Ecto neural progenitor cell (in vitro differentiated cells): Measurements from ENCODE around the gene RPS15.

ENCODE experiments used
- DNase-seq: peaks from one replicate; pipeline ENCODE4 v3.0.0-alpha.2; 2018; ENCODE audit warnings: low spot score

Gene RPS15

GRCh38 chr19:1420590-1420989, 17.6 kb upstream of the RPS15 start:
- DNase-seq = no peak

- DNase-seq = no peak
These were observed 16.8 kb upstream of the RPS15 start for GRCh38 chr19:1421218-1421957.

- DNase-seq = no peak
These were observed 16.3 kb upstream of the RPS15 start for GRCh38 chr19:1421958-1422305.

GRCh38 chr19:1422360-1422759, 15.8 kb upstream of the RPS15 start:
- DNase-seq = no peak

- no peak for DNase-seq
These were observed 15.3 kb upstream of the RPS15 start for GRCh38 chr19:1422943-1423342.

GRCh38 chr19:1423436-1424191, 14.6 kb upstream of the RPS15 start:
- DNase-seq = no peak

- no peak for DNase-seq
These were observed 13.8 kb upstream of the RPS15 start for GRCh38 chr19:1424192-1424955.

GRCh38 chr19:1425102-1425837, 12.9 kb upstream of the RPS15 start:
- no peak for DNase-seq

- DNase-seq = no peak
These were observed 12.3 kb upstream of the RPS15 start for GRCh38 chr19:1425902-1426301.

GRCh38 chr19:1426736-1427135, 11.5 kb upstream of the RPS15 start:
- DNase-seq = no peak

GRCh38 chr19:1427221-1427920, 10.8 kb upstream of the RPS15 start:
- no peak for DNase-seq

GRCh38 chr19:1428738-1429391, 9.3 kb upstream of the RPS15 start:
- DNase-seq = no peak

GRCh38 chr19:1429750-1430149, 8.4 kb upstream of the RPS15 start:
- DNase-seq = no peak

- no peak for DNase-seq
These were observed 8.0 kb upstream of the RPS15 start for GRCh38 chr19:1430246-1430645.

GRCh38 chr19:1431759-1432506, 6.3 kb upstream of the RPS15 start:
- DNase-seq = no peak

GRCh38 chr19:1432507-1432887, 5.7 kb upstream of the RPS15 start:
- DNase-seq = no peak

- no peak for DNase-seq
These were observed 4.8 kb upstream of the RPS15 start for GRCh38 chr19:1433119-1434039.

- no peak for DNase-seq
These were observed 4.2 kb upstream of the RPS15 start for GRCh38 chr19:1434040-1434366.

GRCh38 chr19:1434577-1435060, 3.6 kb upstream of the RPS15 start:
- no peak for DNase-seq
